Muscle layer of colon (tissue), 2 donors: ENCODE results near the gene CASK.

ENCODE experiments used
- H3K27ac ChIP-seq: one replicate; pipeline ENCODE4 v1.7.0; 2013; ENCODE audit warnings: low read depth, mild to moderate bottlenecking, low read length, moderate library complexity
- H3K27me3 ChIP-seq, 2 donors: one replicate each; pipeline ENCODE4 v1.7.0; 2013; ENCODE audit warnings: low read length in 2 of 2, mild to moderate bottlenecking in 2 of 2; ENCODE audit not compliant: insufficient read depth in 2 of 2, control insufficient read depth in 1 of 2
- H3K36me3 ChIP-seq: one replicate; pipeline ENCODE4 v1.7.0; 2013; ENCODE audit warnings: mild to moderate bottlenecking, low read length; ENCODE audit not compliant: insufficient read depth
- H3K4me1 ChIP-seq: one replicate; pipeline ENCODE4 v1.7.0; 2013; ENCODE audit warnings: mild to moderate bottlenecking, low read length; ENCODE audit not compliant: insufficient read depth
- H3K4me3 ChIP-seq, 2 donors: one replicate each; pipeline ENCODE4 v1.7.0; 2013; ENCODE audit warnings: low read length in 2 of 2, low read depth in 1 of 2, mild to moderate bottlenecking in 1 of 2, moderate library complexity in 1 of 2
- H3K9ac ChIP-seq: one replicate; pipeline ENCODE4 v1.7.0; 2013; ENCODE audit warnings: low read length
- H3K9me3 ChIP-seq: one replicate; pipeline ENCODE4 v1.7.0; 2013; ENCODE audit warnings: mild to moderate bottlenecking, low read length
- donor health status: abdominal sarcoma.
- donor health status: Adenocarcinoma of cecum.

Gene CASK

DNA sequence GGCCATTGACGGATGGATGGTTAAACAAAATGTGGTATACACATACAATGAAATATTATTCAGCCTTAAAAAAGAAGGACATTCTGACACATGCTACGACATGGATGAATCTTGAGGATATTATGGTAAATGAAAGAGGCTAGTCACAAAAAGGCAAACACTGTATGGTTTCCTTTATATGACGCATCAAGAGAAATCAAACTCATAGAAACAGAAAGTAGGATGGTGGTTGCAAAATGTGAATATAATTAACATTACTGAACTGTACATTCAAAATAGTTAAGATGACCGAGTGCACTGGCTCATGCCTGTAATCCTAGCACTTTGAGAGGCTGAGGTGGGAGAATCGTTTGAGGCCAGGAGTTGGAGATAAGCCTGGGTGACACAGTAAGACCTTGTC lies 9.5 kb upstream of the CASK start:
- no peaks in the 10 kb centered on the region for H3K9me3 ChIP-seq
- no peaks in the 10 kb centered on the region for H3K36me3 ChIP-seq
- no peak overlapping the region for H3K4me3 ChIP-seq
- no peak overlapping the region for H3K9ac ChIP-seq
- H3K27ac ChIP-seq, result no peak overlapping the region
- H3K4me1 ChIP-seq, result no peaks in the 10 kb centered on the region
- H3K27me3 ChIP-seq, result peaks cover 0 to 3% of the 10 kb centered on the region in 2 donors

DNA sequence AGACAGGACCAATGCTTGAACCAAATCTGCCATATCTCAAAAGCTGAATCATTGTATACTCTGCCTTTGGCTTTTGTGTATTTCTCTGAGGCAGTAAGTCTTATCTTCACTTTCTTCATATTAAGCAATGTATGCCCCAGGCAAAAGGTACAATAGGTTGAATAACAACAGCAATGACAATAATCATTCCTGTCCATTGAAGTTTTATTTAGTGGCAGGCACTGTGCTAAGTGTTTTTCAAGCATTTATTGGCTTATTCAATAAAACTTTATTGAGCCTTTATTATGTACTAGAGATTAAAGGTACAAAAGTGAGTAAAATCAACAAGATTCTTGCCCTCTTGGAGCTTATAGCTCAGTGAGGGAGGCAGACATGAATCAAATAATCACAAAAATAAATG lies 8.2 kb upstream of the CASK start:
- no peak overlapping the region for H3K4me3 ChIP-seq

DNA sequence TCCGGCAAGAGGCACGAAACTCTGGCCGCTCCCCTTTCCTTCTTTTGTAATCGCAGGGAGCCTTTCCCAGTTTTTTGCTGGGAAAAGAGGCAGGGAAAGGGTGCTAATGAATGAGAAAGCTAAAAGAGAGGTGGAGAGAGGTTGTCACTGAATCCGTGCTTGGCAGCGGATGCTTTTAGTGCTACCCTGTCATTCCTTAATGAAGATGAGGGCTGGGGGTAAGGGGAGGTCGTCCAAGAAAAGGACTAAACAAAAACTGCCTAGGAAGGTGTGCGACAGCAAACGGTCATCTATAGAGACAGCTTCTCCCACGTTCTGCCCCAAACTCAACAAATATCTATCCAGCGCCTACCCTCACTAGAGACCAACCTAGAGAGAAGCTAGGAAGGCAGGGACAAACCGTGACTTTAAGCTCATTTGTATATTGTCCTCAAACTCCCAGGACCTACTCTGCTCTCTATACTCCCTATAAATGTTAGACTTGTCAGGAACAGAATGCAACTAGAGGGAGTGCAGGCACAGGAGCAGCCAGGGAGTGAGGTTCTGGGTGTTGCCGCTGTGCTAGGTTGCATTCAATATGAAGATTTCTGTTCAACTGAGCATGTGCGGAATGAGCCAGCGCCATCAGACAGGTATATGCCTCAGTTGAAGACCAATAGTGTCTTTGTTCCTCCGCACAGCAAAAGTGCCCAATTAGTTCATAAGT lies 777 bp upstream of the CASK start:
- H3K9ac ChIP-seq, result peak overlapping the region; percentile 44
- no peaks in the 10 kb centered on the region for H3K9me3 ChIP-seq
- peak overlapping the region; percentile 86 for H3K27ac ChIP-seq

More for the DNA sequence above, 8.2 kb upstream of the CASK start:
- H3K36me3 ChIP-seq, result no peaks in the 10 kb centered on the region
- H3K9me3 ChIP-seq, result no peaks in the 10 kb centered on the region
- H3K9ac ChIP-seq, result no peak overlapping the region
- peaks cover 0 to 3% of the 10 kb centered on the region in 2 donors for H3K27me3 ChIP-seq
- no peaks in the 10 kb centered on the region for H3K4me1 ChIP-seq
- no peak overlapping the region for H3K27ac ChIP-seq

DNA sequence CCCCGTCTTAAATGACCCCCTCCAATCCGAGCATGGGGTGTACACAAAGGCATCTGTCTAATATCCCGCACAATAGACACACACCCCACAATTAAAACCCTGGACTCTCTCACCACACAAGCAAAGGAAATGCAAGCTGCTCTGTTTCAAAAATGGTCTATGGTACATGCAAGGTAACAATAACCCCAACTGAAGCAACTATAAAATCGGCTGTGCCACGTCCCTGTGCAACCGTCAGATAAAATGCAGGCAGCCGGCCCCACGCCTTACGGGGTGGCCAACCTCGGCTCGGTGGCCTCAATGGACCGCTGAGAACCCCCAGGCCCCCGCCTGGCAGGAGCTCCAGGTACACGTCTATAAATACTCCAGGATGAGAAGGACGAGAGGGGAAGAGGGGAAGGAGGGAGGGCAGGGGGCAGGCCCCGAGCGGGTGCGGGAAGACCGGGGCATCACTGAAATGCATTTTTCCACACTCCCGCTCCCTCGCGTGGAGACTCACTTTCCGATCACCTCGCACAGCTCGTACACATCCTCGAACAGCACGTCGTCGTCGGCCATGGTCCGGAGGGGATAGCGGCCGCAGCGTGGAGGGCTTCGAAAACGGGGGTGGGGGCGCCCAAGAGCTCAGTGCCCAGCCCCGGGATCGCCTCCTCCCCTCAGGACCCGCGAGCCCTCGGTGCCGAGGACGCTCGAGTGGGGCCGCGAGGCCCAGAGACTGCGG lies 763 bp downstream of the CASK start:
- Histone ChIP-seq H3K9ac (peak overlapping the region; percentile 19), H3K36me3 (no peaks in the 10 kb centered on the region), H3K4me3 (peak overlapping the region; percentile 57 to 62), H3K27me3 (peaks cover 0 to 8% of the 10 kb centered on the region in 2 donors), H3K4me1 (no peaks in the 10 kb centered on the region), H3K27ac (peak overlapping the region; percentile 19), H3K9me3 (no peaks in the 10 kb centered on the region)

More for the DNA sequence above, 777 bp upstream of the CASK start:
- Histone ChIP-seq H3K27me3 (peaks cover 0 to 8% of the 10 kb centered on the region in 2 donors), H3K36me3 (no peaks in the 10 kb centered on the region), H3K4me1 (no peaks in the 10 kb centered on the region), H3K4me3 (peak overlapping the region; percentile 38 to 64)

DNA sequence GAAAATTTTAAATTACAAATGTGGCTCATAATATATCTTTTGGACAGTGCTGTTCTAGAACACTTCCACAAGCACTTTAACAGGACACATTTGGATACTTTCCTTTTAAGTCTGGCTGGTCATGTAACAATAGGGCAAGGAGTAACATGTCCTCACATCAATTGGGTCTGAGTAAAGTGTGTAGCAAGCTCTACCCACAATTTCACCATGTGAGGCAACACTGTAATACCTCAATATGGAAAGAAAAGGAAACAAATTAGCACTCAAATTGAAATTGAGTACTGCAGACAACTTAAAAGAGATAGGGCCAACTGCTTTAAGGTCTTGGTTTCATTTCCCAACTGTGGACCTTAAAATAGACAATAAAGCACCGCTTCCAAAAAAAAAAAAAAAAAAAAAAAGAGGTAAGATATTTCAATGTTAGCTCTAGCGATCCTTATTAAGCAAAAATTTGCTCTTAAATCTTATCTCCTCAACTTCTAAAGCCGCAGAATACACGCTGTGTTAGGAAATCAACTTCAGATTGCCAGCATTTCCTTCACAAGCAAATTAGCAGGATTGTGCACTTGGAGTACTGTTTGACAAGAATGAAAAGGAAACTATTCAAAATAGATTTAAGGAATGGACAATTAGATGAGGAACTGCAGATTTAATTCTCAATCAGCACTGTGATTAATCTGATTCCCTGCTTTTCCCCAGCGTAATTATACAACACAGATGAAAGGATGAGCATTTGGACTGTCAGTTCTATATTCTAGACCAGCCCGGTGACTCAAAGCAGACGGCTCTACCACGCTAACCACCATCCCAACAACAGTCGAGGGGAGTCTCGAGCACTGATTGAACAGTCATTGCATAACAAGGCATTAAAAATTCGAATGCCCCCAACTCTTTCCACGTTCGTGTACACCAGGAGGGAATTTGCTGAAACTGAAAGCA lies 1.6 kb downstream of the CASK start:
- no peaks in the 10 kb centered on the region for H3K9me3 ChIP-seq
- peaks cover 0 to 8% of the 10 kb centered on the region in 2 donors for H3K27me3 ChIP-seq
- peak overlapping the region; percentile 57 to 62 for H3K4me3 ChIP-seq
- H3K4me1 ChIP-seq, result no peaks in the 10 kb centered on the region
- peak overlapping the region; percentile 19 for H3K9ac ChIP-seq
- H3K27ac ChIP-seq, result peak overlapping the region; percentile 19
- H3K36me3 ChIP-seq, result no peaks in the 10 kb centered on the region

DNA sequence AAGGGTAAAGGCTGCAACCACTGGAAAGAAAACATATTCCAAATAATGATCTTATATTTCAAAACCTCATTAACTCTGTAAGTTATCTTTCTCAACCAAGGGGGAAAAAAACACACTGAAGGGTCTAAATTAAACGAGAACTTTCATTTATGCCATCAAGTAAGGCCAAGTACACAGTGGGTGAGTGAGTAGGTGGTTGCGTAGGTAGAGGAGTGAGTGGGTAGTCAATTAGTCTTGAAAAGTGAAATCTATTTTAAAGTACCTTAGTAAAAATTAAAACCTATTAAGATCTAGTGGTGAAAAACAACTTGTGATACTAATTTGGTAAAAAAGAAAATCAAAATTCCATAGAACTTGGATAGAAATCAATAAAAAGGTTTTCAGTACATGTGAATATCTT lies 3.5 kb downstream of the CASK start:
- H3K36me3 ChIP-seq, result no peaks in the 10 kb centered on the region
- H3K9ac ChIP-seq, result no peak overlapping the region
- H3K4me3 ChIP-seq, result no peak overlapping the region
- H3K9me3 ChIP-seq, result no peaks in the 10 kb centered on the region
- peaks cover 0 to 3% of the 10 kb centered on the region in 2 donors for H3K27me3 ChIP-seq
- H3K4me1 ChIP-seq, result no peaks in the 10 kb centered on the region
- H3K27ac ChIP-seq, result no peak overlapping the region

DNA sequence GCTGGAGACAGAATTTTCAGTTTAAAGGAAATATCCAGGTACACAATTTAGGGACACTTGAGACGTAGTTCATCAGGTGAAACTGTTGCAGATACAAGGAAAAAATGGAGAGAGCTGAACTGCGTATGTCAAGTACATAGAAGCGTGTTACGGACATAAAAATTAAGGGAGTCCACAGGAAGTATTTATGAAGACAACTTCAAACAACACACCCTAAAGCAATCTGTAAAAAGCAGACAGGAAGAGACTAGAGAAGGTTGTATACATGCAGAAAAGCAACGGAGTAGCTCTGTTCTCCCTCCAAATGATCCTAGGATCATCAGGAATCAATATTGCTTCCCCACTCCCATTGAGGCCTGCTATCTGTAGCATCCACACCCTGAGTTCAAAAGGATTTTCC lies 5.8 kb downstream of the CASK start:
- Histone ChIP-seq H3K4me3 (no peak overlapping the region), H3K36me3 (no peaks in the 10 kb centered on the region), H3K4me1 (no peaks in the 10 kb centered on the region), H3K27ac (no peak overlapping the region), H3K9ac (no peak overlapping the region), H3K9me3 (no peaks in the 10 kb centered on the region), H3K27me3 (no peaks in the 10 kb centered on the region)

DNA sequence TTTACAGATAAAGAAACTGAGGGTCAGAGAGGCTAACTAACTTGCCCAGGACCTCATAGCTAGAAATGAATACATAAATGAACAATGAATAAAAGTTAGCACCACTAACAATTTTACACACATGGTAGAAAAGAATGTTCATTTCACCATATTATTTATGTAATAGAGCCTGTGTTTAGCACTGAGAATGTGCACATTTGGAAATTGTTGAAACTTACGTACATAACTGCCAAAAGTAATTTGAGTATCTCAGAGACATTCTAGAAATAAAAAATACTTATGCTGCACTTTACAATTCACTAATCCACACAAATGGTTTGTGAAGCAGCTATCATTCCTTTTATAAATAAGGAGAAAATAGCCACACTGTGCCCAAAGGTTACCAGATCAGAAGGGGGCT lies 9.9 kb downstream of the CASK start:
- Histone ChIP-seq H3K9ac (no peak overlapping the region), H3K4me3 (no peak overlapping the region), H3K27me3 (no peaks in the 10 kb centered on the region), H3K27ac (no peak overlapping the region), H3K36me3 (no peaks in the 10 kb centered on the region), H3K4me1 (no peaks in the 10 kb centered on the region), H3K9me3 (no peaks in the 10 kb centered on the region)

DNA sequence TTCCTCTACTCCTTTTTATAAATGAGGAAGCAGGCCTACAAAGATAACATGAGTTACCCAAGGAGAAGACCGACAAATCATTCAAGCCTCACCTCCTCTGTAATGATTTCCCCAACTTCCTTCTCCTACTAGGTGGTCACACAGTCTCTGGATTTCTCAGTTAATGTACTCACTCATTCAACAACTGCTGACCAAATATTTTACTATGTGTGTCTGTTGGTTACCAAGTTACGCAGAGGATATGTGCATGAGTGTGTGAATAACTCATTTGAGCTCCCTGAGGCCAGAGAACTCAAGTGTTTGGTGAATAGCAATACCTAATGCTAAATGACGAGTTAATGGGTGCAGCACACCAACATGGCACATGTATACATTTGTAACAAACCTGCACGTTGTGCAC lies 10.4 kb downstream of the CASK start:
- H3K36me3 ChIP-seq, result no peaks in the 10 kb centered on the region
- H3K4me1 ChIP-seq, result no peaks in the 10 kb centered on the region
- H3K9me3 ChIP-seq, result no peaks in the 10 kb centered on the region
- H3K4me3 ChIP-seq, result no peak overlapping the region
- no peak overlapping the region for H3K27ac ChIP-seq
- H3K9ac ChIP-seq, result no peak overlapping the region
- no peaks in the 10 kb centered on the region for H3K27me3 ChIP-seq

DNA sequence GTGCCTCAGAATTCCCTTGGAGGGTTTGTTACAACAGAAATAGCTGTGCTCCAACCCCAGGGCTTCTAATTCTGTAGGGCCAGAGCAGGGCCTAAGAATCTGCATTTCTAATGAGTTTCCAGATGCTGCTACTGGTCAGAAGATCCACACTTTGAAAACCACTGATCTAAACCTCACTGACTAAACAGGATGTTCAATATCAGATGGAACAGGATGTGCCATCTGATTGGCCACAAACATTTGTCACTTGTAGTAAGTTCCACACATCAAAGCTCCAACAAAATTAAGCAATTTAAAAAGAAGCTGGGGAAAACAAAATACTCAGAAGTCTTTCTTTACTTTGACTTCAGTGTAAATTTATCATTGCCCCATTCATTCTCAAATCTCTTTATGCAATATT lies 14.3 kb downstream of the CASK start:
- H3K27ac ChIP-seq, result no peak overlapping the region

DNA sequence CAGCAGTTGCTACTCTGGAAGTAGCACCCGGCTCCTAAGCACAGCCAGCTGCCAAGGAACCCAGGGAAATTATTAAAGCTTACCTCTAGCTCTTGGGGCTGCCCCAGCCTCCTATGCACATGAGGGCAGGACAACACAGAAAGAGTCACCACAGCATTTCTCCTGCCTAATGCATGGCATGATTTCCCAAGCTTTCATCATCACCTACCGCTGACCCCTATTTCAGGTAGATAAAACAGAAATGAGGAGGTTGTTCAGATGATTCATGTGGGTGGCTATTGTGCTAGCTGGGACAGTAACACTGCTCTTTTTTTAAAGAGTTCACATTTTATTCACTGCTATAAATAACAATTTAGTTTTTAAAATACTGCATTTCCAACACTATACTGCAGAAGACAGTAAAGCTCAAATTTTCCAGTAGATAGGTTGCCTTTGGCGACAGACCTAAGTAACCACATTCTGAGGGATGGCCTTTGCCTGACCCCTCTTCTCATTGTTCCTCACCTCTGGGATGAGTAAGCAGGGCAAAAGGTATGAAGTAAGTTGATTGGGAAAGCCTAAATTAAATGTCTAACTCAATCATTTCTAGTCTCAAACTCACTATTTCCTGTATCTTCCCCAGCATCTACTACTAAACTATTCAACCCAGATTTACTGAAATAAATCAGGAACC lies 16.7 kb downstream of the CASK start:
- H3K9me3 ChIP-seq, result no peaks in the 10 kb centered on the region
- no peaks in the 10 kb centered on the region for H3K4me1 ChIP-seq
- no peaks in the 10 kb centered on the region for H3K36me3 ChIP-seq
- H3K27ac ChIP-seq, result no peak overlapping the region
- H3K9ac ChIP-seq, result no peak overlapping the region
- H3K27me3 ChIP-seq, result no peaks in the 10 kb centered on the region
- H3K4me3 ChIP-seq, result no peak overlapping the region

More for the DNA sequence above, 14.3 kb downstream of the CASK start:
- Histone ChIP-seq H3K9ac (no peak overlapping the region), H3K9me3 (no peaks in the 10 kb centered on the region), H3K4me3 (no peak overlapping the region), H3K27me3 (no peaks in the 10 kb centered on the region), H3K4me1 (no peaks in the 10 kb centered on the region), H3K36me3 (no peaks in the 10 kb centered on the region)
